Measurements from ENCODE around the gene SOX13.
A peak's percentile ranks its signal among the peaks of the same experiment; 100 is the strongest.

Gene SOX13

GRCh38 chr1:204065174-204065985, 7.5 kb upstream of the SOX13 start:
- DNase-seq: no peak

- DNase-seq: no peak
These were observed 7.0 kb upstream of the SOX13 start for GRCh38 chr1:204065986-204066300.

- DNase-seq: no peak
These were observed 5.0 kb upstream of the SOX13 start for GRCh38 chr1:204067935-204068334.

- DNase-seq: no peak
These were observed 3.0 kb upstream of the SOX13 start for GRCh38 chr1:204069887-204070286.

- DNase-seq: no peak
These were observed 2.0 kb upstream of the SOX13 start for GRCh38 chr1:204070895-204071294.

GRCh38 chr1:204073837-204074273, 940 bp downstream of the SOX13 start:
- DNase-seq: no peak

GRCh38 chr1:204074274-204075138, 1.6 kb downstream of the SOX13 start:
- DNase-seq: no peak

- DNase-seq: no peak
These were observed 2.2 kb downstream of the SOX13 start for GRCh38 chr1:204075139-204075521.

- DNase-seq: no peak
These were observed 3.3 kb downstream of the SOX13 start for GRCh38 chr1:204075890-204076846.

- DNase-seq: no peak
These were observed 4.0 kb downstream of the SOX13 start for GRCh38 chr1:204076891-204077290.

- DNase-seq: no peak
These were observed 5.2 kb downstream of the SOX13 start for GRCh38 chr1:204077979-204078696.

- DNase-seq: no peak
These were observed 6.7 kb downstream of the SOX13 start for GRCh38 chr1:204079608-204079999.

- DNase-seq: peak; percentile 38
These were observed 7.4 kb downstream of the SOX13 start for GRCh38 chr1:204080163-204080903.

GRCh38 chr1:204081164-204081790, 8.4 kb downstream of the SOX13 start:
- no peak for DNase-seq

- DNase-seq: no peak
These were observed 9.0 kb downstream of the SOX13 start for GRCh38 chr1:204081791-204082513.

GRCh38 chr1:204083491-204083890, 10.6 kb downstream of the SOX13 start:
- DNase-seq: no peak

GRCh38 chr1:204084247-204084772, 11.4 kb downstream of the SOX13 start:
- no peak for DNase-seq

GRCh38 chr1:204085876-204086275, 13.0 kb downstream of the SOX13 start:
- no peak for DNase-seq

- DNase-seq: no peak
These were observed 14.4 kb downstream of the SOX13 start for GRCh38 chr1:204087181-204087892.
